Stimulated activated CD4-positive, alpha-beta T cell treated with anti-CD3 and anti-CD28 coated beads, Interleukin-1b, Interleukin-23, amount 100 ng/mL, for 1 hour (primary cell): ENCODE data around the gene AKAP8.
"Not testable (repeated sequence)": the region's sequence is repeated elsewhere in the genome, so short reads cannot be mapped to it uniquely, and the experiment has no call there.

Source experiments
- DNase-seq, 2 donors: peaks; one replicate each; pipeline ENCODE4 v3.0.0-alpha.2; 2020; ENCODE audit warnings: low read depth in 2 of 2

Gene AKAP8

DNA sequence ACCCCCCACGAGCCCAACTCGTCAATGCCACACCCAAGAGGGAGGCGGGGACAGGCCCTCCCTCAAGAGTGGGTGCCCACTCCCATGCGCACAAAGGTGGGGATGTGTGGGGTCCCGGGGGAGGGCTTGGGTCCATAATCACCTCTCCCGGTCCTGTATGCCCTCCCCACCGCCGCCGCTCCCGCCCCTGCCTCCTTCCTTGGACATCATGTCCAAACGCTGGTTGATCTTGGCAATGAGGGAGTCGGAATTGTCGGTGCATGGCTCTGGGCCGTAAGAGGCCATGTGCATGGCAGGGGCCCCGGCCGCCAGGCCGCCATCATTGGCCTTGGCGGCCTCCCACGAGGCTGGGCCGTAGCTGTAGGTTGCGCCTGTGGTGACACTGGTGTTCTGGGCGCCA is 5.9 kb downstream of the AKAP8 start:
- no peak for DNase-seq

DNA sequence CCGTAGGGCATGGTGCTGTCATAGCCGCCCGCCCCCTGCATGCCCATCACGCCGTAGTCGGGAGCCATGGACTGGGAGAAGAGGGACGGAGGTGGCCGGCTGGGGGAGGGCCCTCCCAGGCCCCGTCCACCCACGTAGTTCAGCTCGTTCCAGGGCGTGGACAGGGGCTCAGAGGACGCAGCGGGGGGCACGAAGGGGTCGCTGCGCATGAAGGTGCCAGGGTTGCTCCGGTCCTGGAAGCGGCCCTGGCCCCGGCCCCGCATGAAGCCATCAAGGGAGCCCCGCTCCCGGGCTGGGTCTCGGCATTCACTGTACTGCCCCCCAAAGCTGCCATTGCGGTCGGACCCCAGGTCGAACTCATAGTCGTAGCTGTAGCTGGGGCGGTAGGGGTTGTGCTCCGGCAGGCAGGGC is 6.7 kb downstream of the AKAP8 start:
- DNase-seq: no peak

DNA sequence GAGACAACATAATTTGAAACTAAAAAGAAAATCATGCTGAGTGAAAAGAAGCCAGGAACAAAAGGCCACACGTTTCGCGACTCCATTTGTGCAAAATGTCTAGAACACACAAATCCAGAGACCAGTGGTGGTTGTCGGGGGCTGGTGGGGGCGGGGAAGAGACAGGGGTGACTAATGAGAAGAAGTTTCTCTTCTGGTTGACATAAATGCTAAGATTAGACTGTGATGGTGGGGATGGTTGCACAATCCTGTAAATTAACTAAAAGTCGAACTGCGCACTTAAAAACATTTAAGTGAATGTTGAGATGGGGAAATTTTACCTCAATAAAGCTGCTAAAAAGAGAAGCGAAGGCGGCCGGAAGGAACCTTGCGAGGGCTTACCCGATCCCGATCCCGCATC is 7.1 kb downstream of the AKAP8 start:
- DNase-seq: no peak

DNA sequence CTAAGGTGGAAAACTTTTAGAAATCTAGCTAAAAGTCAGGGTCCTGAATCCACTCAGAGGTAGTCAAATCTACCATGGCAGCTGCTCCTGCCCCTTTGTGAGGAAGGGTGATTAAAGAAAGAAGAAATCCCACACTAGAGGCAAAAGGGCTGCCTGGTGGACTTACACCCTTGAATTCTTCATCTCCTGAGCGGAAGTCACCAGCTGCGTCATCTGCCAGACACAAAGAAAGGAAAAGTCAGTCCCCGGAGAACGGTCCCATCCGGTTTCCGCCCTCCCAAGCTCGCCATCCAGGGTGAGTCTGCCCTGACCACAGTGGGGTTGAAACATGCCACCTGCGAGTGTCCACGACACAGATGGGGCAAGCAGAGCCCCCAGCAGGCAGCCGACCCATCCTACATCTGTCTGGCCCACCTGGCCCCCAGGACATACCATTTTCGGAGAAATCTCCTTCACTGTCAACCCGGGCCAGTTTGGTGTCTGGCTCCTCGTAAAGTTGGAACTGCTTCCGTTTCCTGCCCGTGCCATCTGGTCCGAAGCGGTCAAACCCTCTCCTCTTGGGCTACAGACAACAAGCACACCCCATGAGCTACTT is 7.7 kb downstream of the AKAP8 start:
- DNase-seq: no peak

DNA sequence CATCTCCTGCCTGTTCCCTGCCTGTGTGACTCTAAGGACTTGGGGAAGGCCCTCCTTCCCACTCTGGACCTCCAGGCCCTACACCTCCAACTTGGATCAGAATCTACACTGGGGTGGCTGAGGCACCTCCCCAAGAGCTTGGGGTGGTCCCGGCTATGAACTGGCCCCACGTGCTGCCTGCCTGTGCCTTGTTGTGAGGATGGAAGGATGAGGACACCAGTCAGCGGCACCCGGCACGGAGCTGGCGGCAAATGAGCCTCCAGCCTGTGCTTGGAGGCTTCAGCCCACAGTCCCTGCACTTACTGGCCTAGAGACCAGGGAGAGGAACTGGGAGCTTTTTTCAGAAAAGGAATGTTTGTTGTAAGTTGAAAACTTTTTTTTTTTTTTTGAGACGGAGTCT is 8.5 kb downstream of the AKAP8 start:
- no peak for DNase-seq

DNA sequence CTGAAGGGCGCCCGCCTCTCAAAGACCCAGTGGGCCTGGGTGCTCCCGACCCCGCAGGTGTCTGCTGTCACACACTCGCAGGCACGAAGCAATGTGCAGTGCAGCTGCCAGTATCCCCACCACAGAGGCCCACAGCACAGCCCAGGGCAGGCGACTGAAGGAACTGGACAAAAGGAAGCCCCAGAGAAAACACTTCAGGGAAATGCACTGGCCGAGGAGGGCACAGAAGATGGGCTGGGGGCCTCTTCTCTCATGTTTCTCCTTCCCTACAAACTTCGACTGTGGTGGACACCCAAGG is 10.0 kb downstream of the AKAP8 start:
- DNase-seq: no peak

DNA sequence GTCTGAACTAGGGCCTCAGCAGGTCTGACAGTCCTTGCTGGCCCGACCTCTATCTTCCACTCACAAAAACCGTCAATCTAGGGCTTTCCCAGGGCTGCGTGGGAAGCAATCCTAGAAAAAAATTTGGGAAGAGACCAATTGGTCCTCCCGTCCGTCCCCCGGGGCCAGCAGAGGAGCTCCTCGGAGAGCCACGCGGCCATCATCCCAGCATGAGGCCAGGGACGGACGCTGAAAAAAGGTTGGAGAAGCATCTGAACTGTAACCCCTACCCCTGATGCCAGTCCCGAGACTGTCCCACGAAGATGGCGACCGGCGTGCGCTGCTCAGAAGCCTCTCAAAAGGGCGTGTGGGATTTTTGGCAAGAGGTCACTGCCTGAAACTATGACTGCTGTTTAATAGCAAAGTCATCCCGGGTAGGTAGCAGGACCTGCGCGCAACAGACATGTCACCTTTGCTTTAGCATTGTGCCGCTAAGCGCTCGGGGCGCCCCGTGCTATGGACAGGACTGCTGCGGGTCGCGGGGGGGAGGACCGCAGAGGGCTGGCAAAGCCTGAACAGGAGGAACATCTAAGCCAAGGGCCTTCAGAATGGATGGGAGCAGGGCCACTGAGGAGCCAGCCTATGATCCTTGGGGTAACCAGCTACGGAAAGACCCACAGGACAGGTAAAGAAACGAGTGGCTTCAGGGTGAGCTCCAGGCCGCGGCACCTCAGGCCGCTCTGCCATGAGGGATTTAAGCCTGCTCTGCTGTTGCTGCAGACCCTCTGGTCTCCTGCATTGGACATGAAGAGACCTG is 10.6 kb downstream of the AKAP8 start:
- DNase-seq: no peak

DNA sequence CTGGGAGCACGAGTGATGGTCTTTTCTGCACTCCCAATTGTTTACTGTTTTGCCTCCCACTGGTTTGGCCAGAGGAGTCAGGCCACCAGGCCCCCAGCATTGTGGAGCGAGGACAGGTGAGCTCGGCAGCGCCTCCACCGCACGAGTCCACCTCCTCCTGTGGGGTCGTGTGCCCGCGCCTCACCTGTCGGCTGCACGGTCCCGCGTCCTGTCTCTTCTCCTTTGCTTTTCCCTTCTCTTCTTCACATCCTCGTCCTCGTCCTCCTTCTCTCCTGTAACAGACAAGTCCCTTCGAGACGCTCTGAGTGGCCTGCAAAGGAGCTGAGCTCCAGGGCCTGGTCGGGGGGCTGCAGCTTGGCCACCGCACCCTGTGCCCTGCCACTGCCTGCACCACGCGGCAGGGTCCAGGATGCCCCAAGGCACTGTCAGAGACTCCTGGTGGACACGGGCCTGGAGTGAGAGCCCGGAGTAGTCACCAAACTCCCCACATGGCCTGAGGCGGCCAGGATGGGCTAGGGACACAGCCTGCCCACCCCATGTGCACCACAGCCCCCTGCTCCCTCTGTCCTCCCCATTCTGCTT is 11.4 kb downstream of the AKAP8 start:
- no peak for DNase-seq

DNA sequence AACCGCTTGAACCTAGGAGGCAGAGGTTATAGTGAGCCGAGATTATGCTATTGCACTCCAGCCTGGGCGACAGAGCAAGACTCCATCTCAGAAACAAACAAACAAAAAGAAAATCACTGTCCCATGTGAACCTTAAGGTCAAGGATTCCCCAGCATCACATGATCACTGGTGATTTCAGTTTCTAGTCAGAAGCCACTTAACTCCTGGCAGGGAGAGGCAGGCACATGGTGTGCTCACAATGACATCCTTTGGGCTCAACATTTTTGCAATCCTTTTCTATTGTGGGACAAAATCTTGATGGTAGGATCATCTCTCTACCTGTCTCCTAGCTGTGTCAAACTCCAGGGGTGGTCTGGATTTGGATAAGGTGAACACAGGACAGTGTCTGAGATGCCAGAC is 12.1 kb downstream of the AKAP8 start:
- DNase-seq: no peak

DNA sequence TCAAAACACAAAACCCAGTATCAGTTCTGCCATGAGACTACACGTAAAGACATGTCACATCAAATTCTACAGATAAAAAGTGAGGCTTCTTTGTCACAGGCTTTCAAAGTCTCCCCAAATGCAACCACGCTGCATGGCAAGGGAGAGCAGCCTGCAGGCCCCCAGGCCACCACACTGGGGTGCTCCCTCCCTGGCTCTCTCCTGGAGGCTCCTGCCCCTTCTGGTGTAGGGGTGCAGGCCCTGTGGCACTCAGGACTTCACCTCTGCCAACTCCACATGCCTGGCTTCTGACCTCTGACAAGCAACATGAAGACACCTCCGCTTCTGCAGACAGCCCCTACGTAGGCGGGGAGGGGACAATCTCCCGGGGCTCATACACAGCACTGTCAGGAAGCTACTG is 14.3 kb downstream of the AKAP8 start:
- no peak for DNase-seq

DNA sequence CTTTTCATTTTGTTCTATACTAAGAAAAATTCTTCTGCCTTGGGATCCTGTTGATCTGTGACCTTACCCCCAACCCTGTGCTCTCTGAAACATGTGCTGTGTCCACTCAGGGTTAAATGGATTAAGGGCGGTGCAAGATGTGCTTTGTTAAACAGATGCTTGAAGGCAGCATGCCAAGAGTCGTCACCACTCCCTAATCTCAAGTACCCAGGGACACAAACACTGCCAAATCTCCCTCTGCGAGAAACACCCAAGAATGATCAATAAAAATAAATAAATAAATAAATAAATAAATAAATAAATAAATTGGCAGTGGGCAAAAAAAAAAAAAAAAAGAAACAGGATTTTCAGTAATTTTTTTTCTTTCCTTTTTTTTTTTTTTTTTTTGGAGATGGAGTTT is 15.8 kb downstream of the AKAP8 start:
- not testable (repeated sequence) for DNase-seq

DNA sequence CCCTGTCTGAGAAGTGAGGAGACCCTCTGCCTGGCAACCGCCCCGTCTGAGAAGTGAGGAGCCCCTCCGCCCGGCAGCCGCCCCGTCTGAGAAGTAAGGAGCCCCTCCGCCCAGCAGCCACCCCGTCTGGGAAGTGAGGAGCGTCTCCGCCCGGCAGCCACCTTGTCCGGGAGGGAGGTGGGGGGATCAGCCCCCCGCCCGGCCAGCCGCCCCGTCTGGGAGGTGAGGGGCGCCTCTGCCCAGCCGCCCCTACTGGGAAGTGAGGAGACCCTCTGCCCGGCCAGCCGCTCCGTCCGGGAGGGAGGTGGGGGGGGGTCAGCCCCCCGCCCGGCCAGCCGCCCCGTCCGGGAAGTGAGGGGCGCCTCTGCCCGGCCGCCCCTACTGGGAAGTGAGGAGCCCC is 16.5 kb downstream of the AKAP8 start:
- DNase-seq: not testable (repeated sequence)

DNA sequence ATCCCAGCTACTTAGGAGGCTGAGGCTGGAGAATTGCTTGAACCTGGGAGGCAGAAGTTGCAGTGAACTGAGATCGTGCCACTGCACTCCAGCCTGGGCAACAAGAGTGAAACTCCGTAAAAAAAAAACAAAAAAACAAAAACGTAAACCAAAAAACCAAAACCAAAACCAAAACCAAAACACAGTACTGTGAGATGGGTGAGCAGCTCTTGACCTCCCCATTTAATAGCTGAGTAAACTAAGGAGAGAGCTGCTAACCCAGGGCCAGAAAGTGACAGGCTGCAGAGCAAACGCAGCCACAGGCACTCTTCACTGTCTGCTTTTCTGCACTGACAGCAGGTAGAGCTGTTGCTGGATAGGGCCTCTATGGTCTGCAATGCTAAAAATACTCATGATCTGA is 19.6 kb downstream of the AKAP8 start:
- DNase-seq: not testable (repeated sequence)

DNA sequence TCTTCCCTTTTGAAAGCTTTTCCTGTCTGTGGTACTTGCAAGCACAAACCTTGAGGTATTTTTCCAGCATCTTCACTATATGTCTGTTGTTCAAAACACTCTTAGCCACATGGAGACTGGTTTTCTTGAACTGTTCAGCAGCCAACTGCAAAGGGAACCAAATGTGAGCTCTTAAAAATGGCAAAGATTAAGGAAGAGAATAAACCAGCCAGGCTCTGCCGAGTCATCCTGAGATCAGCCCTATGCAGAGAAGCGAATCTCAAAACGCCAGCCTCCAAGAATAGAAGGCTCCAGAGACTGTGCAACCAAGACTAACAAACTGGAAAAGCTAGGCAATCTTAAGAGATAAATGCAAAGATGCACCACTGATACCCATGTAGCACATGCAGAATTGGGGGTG is 20.7 kb downstream of the AKAP8 start:
- no peak for DNase-seq

DNA sequence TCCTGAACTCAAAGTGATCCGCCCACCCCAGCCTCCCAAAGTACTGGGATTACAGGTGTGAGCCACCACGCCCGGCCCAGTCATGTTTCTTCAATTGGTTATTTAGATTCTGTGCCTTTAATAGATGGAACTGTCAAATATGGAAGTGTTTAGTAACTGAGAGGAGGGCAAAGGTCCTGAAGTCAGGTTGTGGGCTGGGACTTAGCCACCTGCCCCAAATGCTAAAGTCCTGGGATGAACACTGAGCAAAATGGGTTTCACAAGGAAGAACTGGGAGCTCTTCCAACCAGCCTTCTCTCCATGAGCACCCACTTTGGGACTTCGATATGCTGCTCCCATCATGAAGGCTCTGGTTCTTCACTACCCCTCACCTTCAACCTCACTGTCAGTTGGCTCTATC is 21.7 kb downstream of the AKAP8 start:
- no peak for DNase-seq

DNA sequence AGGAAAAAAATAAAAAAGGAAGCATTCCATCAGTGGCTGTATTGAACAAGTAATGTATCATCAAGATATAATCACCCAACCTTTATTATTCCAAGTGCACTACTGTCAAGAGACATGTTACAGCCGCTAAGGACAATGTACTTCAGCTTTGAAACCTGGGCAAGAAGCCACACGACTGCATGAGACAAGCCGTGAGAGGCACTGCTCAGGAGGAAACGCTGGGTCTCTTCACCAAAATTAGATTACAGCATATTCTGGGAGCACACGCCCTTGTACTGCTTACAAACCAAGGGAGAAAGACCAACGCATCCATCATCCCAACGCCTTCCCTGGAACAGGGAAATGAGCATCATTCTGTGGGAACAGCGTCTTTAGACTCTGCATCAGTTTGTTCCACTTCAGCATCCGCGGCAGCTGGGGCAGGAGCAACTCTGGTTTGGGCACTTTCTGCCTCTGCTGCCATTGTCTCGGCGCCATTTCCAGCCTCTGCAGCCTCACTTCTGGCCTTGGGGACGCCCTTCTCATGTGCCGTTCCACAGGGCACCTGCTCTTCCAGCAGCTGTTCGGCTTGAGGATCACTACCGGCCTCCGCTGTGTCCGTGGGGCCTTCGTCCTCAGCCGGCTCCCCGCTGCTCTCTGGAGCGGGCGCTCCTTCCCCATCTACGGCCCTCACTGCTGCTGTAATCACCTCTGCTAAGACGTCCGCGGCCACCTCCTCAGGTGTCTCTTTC is 24.9 kb downstream of the AKAP8 start:
- DNase-seq: no peak

DNA sequence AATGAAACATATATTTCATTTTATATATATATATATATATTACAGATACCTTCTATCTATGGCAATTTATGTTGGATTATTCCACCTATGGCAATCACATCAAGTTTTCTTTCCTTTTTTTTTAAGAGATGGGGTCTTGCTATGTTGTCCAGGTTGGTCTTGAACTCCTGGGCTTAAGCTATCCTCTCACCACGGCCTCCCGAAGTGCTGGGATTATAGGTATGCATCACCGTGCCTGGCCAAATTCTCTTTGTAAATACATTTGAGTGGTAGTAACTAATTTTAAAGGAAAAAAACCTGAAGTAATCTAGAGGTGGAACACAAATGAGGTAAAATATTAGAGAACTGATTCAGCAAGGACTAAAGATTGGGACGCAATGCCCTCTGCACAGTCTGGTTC is 25.7 kb downstream of the AKAP8 start:
- DNase-seq: no peak

DNA sequence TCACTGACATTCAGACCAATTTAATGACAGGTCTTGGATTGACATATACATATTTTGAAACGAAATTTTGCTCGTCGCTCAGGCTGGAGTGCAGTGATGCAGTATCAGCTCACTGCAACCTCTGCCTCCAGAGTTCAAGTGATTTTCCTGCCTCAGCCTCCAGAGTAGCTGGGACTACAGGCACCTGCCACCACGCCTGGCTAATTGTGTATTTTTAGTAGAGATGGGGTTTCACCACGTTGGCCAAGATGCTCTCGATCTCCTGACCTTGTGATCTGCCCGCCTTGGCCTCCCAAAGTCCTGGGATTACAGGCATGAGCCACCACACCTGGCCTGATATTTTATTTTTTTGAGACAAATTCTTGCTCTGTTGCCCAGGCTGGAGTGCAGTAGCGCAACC is 27.1 kb downstream of the AKAP8 start:
- DNase-seq: not testable (repeated sequence)

DNA sequence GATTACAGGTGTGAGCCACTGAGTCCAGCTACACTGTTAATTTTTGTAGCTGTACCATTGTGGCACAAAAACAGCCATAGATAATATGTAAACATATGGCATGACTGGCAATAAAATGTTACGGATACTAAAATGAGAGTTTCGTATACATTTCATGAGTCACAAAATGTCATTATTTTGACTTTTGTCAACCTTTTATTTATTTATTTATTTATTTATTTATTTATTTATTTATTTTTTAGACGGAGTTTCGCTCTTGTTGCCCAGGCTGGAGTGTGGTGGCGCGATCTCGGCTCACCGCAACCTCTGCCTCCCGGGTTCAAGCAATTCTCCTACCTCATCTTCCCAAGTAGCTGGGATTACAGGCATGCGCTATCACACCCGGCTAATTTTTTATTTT is 38.3 kb downstream of the AKAP8 start:
- DNase-seq: not testable (repeated sequence)

DNA sequence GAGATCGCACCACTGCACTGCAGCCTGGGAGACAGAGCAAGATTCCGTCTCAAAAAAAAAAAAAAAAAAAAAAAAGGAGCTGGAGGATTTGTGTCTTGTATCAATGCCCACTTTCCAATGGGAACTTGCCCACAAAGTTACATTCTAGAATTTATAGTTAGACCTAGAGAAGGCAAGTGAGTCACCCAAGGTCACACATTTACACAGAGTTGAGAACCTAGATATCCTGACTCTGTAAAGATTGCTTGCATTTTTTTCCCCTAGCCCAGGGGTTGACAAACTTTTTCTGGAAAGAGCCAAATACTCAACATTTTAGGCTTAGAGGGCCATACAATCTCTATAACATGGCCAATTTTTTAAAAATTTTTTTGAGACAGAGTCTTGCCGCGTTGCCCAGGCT is 39.5 kb downstream of the AKAP8 start:
- DNase-seq: no peak

DNA sequence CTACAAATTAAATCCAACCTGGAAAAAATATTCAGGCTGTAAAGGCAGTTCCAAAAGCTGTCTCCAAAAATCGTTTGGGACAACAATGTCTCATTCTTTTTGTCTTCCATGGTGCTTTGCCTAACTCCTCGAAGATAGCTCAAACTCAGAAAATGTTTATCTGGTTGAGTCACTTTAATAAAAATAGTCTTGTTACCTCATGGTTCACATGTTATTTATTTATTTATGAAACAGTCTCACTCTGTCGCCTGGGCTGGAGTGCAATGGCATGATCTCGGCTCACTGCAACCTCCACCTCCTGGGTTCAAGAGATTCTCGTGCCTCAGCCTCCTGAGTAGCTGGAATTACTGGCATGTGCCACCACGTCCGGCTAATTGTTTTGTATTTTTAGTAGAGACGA is 42.4 kb downstream of the AKAP8 start:
- no peak for DNase-seq

DNA sequence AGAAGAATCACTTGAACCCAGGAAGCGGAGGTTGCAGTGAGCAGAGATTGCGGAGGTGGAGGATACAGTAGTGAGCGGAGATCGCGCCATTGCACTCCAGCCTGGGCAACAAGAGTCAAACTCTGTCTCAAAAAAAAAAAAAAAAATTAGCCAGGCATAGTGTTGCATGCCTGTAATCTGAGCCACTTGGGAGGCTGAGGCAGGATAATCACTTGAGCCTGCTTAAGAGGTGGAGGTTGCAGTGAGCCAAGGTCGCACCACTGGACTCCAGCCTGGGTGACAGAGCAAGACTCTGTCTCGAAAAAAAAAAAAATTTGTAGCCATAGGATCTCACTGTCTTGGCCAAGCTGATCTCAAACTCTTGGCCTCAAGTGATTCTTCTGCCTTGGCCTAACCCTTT is 43.6 kb downstream of the AKAP8 start:
- DNase-seq: not testable (repeated sequence)
